Activated T-cell treated with anti-CD3 and anti-CD28 coated beads, Interleukin-2, amount 50 U/mL, for 48 hours (primary cell): Measurements from ENCODE around the gene LINGO1.

Experiments
- DNase-seq, 2 experiments: peaks; one replicate each; pipeline ENCODE4 v3.0.0-alpha.2; 2020

LINGO1 gene

GRCh38 chr15:77567202-77567601 lies 65.5 kb downstream of the LINGO1 start:
- DNase-seq, result no peak

DNA sequence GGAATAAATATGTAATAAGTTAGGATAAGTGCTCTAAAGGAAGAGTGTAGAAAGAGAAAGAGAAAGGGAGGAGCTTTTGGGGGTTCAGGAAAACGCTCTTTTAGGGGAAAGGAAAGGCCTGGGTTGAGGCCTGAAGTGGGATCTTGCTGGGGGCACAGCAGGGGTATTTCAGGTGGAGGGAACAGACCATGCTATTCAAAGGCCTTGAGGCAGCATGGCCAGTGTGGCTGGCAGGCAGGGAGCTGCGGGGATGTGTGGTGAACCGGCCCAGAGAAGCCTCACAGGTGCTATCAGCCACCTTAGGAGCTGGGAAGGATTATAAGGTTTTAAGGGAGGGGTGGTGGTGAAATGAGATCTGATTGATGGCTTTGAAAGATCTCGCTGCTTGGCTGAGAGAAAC lies 66.6 kb downstream of the LINGO1 start:
- no peak for DNase-seq

DNA sequence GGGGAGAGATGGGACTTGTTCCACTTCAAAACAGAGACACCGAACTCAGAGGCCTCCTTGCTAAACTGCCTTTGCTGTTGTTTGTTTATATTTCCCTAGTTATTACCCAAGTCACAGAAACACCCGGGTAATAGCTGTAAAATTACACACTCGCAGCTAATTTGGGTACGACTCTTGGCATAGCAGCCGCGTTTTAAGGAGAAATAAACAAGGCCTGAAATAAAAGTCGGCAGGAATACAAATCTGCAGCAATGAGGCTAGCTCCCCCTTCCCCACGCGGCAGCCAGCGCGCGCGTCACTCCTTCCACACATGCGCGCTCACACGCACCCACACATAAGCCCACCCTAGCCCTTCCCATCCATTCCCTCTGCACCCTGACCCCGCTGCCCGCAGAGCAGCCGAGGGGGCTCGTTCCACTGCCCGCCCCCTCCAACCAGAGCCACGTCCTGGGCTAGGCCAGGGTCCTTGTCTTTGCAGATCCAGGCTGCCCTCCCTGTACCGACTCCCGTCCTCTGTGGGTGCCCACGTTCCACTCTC lies 67.3 kb downstream of the LINGO1 start:
- no peak for DNase-seq

DNA sequence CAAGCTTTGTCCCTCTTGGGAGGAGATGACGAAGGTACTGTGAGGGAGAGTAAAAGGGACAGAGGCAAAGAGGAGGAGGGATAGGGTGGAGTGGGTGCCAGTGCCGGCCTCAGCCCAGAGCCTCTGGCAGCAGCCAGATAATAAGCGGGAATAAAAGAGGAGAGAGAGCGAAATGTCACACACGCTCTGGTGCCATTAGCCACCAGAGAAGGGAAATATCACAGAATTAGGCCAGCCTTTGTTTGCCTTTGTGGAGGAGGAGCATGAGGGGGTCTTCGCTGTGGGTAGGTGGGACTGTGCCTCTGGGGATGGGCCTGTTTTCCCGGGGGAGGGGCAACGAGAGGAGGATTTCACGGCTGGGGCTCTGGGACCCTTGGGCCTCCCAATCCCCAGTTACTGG lies 67.8 kb downstream of the LINGO1 start:
- no peak for DNase-seq

DNA sequence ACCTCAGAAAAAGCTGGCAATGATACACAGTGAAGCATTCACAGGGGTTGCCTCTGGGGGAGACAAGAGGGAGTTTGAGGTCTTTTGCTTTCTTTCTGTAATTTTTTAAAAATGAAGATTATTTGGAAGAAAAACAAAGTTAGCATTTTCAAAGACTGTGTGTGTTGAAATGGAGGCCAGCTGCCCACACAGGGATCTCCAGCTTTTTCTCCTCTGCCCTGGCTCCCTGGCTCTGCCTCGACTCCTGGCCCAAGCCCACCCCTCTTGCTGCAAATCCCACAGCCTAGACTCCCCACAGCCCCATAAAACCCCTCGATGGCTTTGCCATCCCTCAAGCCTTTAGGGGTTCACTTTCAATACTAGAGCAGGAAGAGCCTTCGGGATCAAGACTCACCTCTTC lies 68.4 kb downstream of the LINGO1 start:
- DNase-seq, result no peak

DNA sequence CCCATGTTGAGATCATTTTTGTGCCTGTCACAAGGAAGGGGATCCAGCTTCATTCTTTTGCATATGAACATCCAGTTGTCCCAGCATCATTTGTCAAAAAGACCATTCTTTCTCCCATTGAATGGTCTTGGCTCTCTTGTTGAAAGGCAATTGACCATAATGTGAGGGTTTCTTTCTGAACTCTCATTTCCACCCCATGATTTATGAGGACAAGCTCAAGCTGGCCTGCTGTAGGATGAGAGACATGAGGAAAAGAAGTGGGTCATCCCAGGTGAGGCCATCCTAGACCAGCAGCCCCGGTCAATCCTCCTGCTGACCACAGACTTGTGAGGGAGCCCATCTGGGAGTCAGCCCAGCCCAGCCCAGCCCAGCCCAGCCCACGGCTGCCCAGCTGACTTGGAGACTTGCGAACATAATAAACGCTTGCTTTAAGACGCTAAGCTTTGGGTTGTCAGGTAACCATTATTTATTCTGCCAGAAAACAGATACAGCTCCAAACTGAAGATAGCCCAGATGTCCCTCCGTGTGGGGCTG lies 69.0 kb downstream of the LINGO1 start:
- DNase-seq, result no peak
